Measurements from ENCODE around the gene PNPLA6.
A peak's percentile ranks its signal among the peaks of the same experiment; 100 is the strongest.
"Not testable (repeated sequence)": the region's sequence is repeated elsewhere in the genome, so short reads cannot be mapped to it uniquely, and the experiment has no call there.

The PNPLA6 gene

GRCh38 chr19:7529610-7530490, 5.7 kb upstream of the PNPLA6 start:
- FAIRE-seq (no peak), DNase-seq (ENCODE audit: low spot score) (no peak)

GRCh38 chr19:7533281-7533885, 2.1 kb upstream of the PNPLA6 start:
- FAIRE-seq, result no peak

GRCh38 chr19:7533925-7534480, 1.5 kb upstream of the PNPLA6 start:
- peak; percentile 84 for DNase-seq (ENCODE audit: low spot score)

More at GRCh38 chr19:7533281-7533885, 2.1 kb upstream of the PNPLA6 start:
- no peak for DNase-seq (ENCODE audit: low spot score)

DNA sequence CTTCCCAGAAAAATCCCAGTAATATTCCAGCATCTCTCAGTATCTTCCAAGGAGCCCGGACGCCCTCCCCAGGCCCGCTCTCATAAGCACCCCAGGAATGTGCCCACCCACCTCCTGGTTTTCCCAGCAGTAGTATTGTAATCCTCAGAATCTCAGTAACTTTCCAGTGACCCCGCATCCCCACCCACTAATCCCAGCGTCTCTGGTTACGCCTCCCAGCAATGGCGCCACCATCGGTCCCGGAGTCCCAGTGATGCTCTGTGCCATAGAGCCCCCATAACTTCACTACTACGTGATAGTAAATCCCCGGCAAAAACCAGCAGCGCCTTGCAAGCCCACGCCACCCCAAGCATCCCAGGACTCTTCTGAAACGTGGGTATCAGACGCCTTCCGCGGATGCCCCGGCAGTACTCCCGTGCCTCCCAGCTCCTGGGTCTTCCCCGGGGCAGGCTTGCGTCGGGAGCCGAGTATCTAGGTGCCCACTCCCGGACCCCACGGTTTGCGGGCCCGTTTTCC, 928 bp upstream of the PNPLA6 start:
- peak; percentile 53 for DNase-seq (ENCODE audit: low spot score)

More at GRCh38 chr19:7533925-7534480, 1.5 kb upstream of the PNPLA6 start:
- FAIRE-seq, result no peak

GRCh38 chr19:7535998-7536695, 630 bp downstream of the PNPLA6 start:
- DNase-seq (ENCODE audit: low spot score), result no peak
- no peak for FAIRE-seq

More for the DNA sequence above, 928 bp upstream of the PNPLA6 start:
- FAIRE-seq, result no peak

GRCh38 chr19:7538990-7539389, 3.5 kb downstream of the PNPLA6 start:
- DNase-seq (ENCODE audit: low spot score); FAIRE-seq: not testable (repeated sequence)

DNA sequence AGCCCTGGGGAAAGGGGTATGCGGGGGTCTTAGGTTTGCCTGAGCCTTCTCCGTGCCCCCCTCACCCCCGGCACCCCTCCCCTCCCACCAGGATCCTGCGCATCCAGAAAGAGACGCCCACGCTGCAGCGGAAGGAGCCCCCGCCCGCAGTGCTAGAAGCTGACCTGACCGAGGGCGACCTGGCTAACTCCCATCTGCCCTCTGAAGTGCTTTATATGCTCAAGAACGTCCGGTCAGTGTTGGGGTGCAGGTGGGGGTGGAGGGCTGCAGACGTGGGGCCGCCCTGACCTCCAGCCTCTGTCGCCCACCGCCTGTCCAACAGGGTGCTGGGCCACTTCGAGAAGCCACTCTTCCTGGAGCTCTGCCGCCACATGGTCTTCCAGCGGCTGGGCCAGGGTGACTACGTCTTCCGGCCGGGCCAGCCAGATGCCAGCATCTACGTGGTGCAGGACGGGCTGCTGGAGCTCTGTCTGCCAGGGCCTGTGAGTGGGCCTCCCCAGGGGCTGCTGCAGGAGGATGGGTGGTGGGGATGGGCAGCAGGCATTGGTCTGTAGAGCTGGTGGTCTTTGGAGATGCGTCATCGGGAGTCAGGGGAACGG, 4.4 kb downstream of the PNPLA6 start:
- no peak for FAIRE-seq

DNA sequence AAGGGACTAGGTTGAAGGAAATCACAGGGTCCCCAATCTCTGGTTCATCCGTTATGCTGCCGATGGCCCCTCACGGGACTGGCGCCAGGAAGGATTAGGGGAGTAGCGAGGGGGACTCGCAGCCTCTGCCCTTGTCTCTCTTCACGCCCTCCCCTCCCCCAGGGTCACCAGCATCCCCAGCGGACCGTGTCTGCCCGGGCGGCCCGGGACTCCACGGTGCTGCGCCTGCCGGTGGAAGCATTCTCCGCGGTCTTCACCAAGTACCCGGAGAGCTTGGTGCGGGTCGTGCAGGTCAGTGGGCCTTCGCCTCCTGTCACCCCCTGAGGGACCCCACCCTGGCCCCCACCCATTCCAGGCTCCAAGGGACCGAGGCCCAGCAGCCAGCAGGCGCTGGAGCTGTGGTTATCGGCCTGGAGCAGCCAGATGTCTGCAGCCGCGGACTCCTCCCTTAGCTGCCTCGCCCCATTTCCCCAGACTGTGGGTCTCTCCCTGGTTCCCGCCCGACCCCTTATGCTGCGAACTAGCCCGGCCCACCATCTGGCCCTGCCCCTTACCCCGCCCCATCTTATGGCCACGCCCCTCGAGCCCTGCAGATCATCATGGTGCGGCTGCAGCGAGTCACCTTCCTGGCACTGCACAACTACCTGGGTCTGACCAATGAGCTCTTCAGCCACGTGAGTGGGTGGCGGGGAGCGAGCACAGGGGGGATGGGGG, 5.4 kb downstream of the PNPLA6 start:
- FAIRE-seq, result no peak
- DNase-seq (ENCODE audit: low spot score), result no peak

More for the DNA sequence above, 4.4 kb downstream of the PNPLA6 start:
- no peak for DNase-seq (ENCODE audit: low spot score)

DNA sequence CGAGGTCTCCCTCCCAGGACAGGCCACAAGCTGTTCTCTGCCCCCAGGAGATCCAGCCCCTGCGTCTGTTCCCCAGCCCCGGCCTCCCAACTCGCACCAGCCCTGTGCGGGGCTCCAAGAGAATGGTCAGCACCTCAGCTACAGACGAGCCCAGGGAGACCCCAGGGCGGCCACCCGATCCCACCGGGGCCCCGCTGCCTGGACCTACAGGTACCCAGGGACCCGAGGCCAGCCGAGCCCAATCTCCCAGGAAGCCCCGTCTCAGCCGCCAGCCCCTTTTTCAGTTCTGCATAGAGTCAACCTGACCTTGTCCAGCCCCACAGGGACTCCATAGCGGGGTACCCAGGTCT, 5.9 kb downstream of the PNPLA6 start:
- FAIRE-seq (no peak), DNase-seq (ENCODE audit: low spot score) (no peak)

- DNase-seq (ENCODE audit: low spot score), result no peak
- FAIRE-seq, result no peak
Measured at GRCh38 chr19:7541828-7542443, 6.4 kb downstream of the PNPLA6 start.

DNA sequence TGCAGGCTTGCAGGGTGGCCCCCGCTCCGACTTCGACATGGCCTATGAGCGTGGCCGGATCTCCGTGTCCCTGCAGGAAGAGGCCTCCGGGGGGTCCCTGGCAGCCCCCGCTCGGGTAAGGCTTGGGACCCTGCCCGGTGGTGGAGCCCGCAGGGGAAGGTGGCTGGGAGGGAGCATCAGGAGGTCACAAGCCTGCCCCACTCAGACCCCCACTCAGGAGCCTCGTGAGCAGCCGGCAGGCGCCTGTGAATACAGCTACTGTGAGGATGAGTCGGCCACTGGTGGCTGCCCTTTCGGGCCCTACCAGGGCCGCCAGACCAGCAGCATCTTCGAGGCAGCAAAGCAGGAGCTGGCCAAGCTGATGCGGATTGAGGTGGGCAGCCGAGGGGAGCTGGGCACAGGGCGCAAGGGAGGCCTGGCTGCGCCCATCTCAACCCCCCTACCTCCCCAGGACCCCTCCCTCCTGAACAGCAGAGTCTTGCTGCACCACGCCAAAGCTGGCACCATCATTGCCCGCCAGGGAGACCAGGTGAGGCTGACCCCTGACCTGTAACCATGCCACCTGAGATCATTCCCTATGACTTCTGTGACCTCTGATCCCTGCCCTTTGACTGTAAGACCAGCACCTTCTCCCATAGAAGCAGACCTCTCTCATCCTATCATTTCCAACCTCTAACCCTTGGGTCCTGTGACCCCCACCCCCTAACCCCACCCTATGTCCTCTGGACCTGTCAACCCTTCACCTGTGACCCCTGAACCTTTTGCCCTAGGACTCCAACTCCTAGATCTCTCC, 7.2 kb downstream of the PNPLA6 start:
- no peak for FAIRE-seq
- no peak for DNase-seq (ENCODE audit: low spot score)

DNA sequence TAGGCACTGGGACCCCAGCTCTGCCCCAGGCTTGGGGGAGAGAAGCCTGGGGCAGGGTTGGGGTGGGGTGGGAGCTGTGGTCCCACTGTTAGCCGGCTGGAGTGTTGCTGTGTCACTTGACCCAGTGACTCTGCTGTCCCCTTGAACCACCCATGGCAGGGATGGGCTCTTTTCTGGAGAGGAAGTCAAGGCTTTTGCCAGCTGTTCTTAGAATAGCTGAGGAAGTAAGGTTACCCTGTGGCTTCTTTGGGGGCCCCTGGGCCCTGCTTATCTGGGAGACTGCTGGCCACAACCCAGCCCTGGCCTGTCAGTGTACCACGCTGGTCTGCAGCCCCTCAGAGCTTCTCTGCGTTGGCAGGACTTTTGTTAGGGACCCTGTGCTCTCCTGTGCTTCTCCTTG, 9.1 kb downstream of the PNPLA6 start:
- no peak for DNase-seq (ENCODE audit: low spot score)
- no peak for FAIRE-seq

GRCh38 chr19:7545300-7545699, 9.8 kb downstream of the PNPLA6 start:
- FAIRE-seq, result no peak
- DNase-seq (ENCODE audit: low spot score), result no peak

- no peak for FAIRE-seq
- DNase-seq (ENCODE audit: low spot score), result no peak
Measured at GRCh38 chr19:7545904-7546303, 10.4 kb downstream of the PNPLA6 start.

DNA sequence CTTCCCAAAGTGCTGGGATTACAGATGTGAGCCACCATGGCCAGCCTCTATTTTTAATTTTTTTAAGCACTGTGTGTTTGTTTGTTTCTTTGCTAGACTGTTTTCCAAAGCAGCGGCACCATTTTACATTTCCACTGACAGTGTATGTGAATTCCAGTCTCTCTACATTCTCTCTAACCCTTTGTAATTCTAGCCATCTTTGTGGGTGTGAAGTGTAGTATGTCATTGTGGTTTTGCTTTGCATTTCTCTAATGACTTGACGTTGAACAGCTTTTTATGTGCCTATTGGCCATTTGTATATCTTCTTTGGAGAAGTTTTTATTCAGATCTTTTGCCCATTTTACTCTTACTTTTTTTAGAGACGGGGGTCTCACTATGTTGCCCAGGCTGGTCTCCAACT, 11.6 kb downstream of the PNPLA6 start:
- no peak for DNase-seq (ENCODE audit: low spot score)

GRCh38 chr19:7549429-7550148, 14.1 kb downstream of the PNPLA6 start:
- no peak for FAIRE-seq
- DNase-seq (ENCODE audit: low spot score), result no peak

More for the DNA sequence above, 11.6 kb downstream of the PNPLA6 start:
- no peak for FAIRE-seq

GRCh38 chr19:7550169-7550770, 14.8 kb downstream of the PNPLA6 start:
- FAIRE-seq, result no peak
- no peak for DNase-seq (ENCODE audit: low spot score)
